ENCODE measurements around the gene CD200R1L. TPM values are rescaled to one million over a fixed set of nuclear protein-coding genes. Genes with fewer than 3 reads are reported as not detected.

CD200R1L gene
- total RNA-seq, 1 experiment from 2014 or later: not detected

DNA sequence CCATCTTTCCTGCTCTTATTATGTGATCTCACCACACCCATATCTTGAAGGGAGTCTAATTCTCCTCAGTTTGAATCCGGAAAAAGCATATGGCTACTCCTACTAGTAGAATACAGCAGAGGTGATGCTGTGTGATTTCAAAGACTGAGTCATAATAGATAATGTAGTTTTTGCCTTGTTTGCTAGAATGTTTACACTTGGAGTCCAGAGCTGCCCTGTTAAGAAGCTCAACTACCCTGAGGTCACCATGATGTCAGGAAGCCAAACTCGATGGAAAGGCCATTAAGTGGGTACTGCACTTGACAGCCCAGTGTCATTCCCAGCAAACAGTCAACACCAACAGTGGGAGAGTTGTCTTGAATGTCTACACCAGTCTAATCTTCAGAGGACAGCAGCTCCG, 56.9 kb downstream of the CD200R1L start:
- no peak for DNase-seq
- Histone ChIP-seq H3K4me3 (ENCODE audit: insufficient read depth, low read depth, low read length) (no peak overlapping the region), H3K27me3 (ENCODE audit: control insufficient read depth, insufficient read depth, low read length) (no peaks in the 10 kb centered on the region), H3K36me3 (replicated peaks; ENCODE audit: control insufficient read depth, insufficient read depth, low read length) (no peaks in the 10 kb centered on the region)

DNA sequence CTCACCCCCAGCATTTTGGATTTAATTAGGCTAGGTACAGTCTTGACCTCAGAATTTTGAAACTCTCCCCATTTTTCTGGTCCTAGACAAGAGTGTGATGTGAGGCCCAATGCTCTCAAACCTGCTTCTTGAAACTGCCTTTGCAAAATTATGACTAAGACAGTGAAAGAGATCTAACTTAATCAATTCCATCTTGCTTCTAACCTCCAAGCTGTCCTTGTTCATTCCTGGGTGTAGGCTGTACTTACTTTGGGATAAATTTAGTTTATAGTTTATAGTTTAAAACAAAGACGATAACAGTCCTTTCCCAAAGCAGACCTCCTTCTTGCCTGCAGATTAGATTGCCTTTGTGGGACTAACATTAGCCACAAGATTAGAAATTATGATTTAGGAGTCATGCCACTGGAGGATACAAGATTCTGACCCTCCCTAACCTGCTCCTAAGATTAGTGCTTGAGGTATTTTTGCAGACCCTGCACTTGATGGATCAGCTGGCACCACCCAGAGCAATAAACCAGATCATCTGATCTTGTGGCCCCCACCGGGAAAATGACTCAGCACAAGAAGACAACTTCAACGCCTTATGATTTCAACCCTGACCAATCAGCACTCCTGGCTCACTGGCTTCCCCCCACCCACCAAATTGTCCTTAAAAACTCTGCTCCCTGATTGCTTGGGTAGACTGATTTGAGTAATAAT, 59.6 kb downstream of the CD200R1L start:
- Histone ChIP-seq H3K36me3 (replicated peaks; ENCODE audit: control insufficient read depth, insufficient read depth, low read length) (no peaks in the 10 kb centered on the region), H3K27me3 (ENCODE audit: control insufficient read depth, insufficient read depth, low read length) (no peaks in the 10 kb centered on the region), H3K4me3 (ENCODE audit: insufficient read depth, low read depth, low read length) (no peak overlapping the region)
- no peak for DNase-seq

DNA sequence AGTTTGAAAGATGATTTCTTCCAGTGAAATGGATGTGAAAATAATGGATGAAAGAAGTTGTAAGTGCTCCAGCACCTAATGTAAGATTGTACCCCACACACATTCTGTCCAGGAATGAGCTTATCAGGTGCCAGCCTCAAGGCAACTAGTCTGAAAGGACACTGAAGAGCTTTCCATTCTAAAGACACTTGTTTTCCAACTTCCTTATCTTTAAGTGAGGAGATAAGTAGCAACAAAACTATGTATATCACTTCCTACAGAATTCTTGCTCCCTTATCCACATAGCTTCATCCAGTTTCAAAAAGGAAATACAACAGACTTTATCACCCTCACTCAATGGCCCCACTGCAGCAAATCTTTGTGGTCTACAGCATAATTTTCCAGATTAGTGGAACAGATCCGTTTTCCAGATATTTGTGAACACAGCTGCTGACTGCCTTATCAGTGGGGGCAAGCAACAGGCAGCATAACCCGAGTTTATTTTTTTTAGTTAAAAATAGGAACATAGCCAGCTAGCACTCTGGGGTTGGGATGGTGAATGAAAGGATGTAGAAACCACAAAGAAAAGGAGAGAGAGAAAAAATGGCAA, 60.6 kb downstream of the CD200R1L start:
- Histone ChIP-seq H3K36me3 (replicated peaks; ENCODE audit: control insufficient read depth, insufficient read depth, low read length) (no peaks in the 10 kb centered on the region), H3K4me3 (ENCODE audit: insufficient read depth, low read depth, low read length) (no peak overlapping the region), H3K27me3 (ENCODE audit: control insufficient read depth, insufficient read depth, low read length) (no peaks in the 10 kb centered on the region)
- no peak for DNase-seq

DNA sequence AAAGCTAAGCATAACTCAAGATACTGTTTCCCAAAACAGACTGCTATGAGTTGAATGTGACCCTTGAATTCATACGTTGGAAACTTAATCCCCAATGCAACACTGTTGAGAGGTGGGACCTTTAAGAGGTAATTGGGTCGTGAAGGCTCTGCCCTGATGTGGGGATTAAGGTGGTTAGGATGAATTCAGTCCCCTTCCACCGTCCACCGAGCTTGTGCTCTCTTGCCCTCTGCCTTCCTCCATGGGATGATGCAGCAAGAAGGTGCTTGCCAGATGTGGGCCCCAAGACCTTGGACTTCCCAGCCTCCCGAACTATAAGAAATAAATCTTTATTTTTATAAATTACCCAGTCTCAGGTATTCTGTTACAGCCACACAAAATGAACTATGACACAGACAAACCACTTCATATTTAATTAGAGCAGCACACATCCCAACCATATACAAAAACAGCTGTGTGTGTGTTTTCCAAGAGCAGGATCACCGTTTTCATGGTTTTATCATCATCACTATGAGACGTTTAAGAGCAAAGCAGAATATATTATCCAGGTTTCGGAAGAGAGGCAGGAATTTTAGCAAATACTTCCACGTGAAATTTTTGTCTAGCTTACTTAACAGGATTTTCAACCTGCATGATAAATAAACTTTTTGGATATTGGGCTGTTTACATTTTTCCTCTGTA, 61.2 kb downstream of the CD200R1L start:
- no peaks in the 10 kb centered on the region for H3K27me3 ChIP-seq (ENCODE audit: control insufficient read depth, insufficient read depth, low read length)
- no peaks in the 10 kb centered on the region for H3K36me3 ChIP-seq (replicated peaks; ENCODE audit: control insufficient read depth, insufficient read depth, low read length)
- DNase-seq: no peak
- H3K4me3 ChIP-seq (ENCODE audit: insufficient read depth, low read depth, low read length): no peak overlapping the region

DNA sequence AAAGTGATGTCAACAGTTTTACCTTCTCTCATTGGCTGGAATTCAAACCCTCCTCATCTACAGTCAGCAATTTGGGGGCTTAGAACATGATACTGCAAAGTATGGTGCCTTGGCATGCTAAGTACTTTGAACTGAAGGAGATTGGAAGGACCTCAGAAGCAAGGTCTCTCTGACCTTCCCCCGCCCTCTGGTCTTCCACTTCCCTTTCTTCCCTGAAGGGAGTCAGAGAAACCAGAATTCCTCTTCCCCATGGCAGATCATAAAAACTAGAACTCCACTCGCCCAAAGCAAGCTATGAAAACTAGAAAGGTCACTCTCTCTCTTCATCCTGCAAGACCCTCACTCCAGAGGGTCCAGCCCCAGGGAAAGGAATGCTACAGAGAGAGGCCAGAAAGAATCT, 64.2 kb downstream of the CD200R1L start:
- Histone ChIP-seq H3K4me3 (ENCODE audit: insufficient read depth, low read depth, low read length) (no peak overlapping the region), H3K36me3 (replicated peaks; ENCODE audit: control insufficient read depth, insufficient read depth, low read length) (no peaks in the 10 kb centered on the region), H3K27me3 (ENCODE audit: control insufficient read depth, insufficient read depth, low read length) (no peaks in the 10 kb centered on the region)
- DNase-seq: no peak

DNA sequence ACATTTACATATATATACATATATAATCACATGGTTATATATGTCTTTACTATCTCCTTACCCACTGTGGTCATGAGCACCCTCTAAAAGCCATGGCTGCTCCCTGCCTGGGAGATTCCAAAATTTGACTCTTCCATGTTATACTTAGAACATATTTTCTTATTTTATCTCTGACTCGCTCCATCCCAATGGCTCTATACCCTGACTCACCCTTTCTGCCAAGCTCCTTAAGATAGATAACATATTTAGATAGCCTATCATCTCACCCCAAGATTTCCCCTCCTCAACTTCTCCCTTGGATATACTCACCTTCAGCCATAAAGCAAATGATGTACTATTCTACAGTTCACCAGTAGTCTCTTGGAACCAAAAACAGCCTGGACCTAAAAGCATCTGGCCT, 65.1 kb downstream of the CD200R1L start:
- no peak for DNase-seq
- H3K4me3 ChIP-seq (ENCODE audit: insufficient read depth, low read depth, low read length): no peak overlapping the region
- H3K27me3 ChIP-seq (ENCODE audit: control insufficient read depth, insufficient read depth, low read length): no peaks in the 10 kb centered on the region
- no peaks in the 10 kb centered on the region for H3K36me3 ChIP-seq (replicated peaks; ENCODE audit: control insufficient read depth, insufficient read depth, low read length)

DNA sequence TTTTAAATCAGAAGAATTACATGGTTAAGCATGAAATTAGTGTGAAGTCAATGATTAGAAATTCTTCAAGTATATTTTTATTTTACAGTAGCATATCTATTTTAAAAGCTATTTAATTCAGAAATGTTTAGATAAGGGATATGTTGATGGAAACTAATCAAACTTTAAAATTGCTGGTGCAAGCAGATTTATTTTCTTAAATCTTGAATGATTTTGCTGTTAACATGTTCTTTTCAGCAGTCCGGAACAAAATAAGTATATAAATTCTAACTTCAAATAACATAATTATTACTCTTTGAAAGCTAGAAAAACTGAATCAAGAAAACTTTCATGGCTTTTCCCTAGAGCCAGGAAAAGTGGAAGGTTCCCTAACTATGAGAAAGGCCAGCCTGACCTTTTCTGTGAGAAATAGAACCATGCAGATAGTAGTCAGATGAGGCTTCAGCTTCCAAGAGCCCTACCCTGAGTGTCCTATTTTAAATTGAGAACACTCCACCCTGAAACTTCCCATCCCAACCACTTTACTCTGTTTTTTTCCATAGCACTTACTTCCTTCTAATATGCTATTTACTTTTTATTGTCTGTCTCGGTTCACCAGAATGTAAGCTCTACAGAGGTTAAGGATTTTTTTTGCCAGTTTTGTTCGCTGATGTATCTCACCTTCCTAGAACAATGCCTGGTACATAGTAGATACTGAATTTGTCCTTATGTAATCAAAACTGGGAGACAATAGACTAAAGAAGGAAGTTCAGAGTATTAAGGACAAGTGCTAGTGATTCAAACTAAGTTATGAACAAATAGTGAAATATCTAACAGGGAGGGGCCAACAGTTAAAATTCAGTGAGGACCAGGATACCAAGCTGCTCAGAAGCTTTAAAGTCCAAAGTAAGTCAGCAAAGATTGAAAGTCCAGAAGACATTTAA, 66.8 kb downstream of the CD200R1L start:
- no peak for DNase-seq
- Histone ChIP-seq H3K36me3 (replicated peaks; ENCODE audit: control insufficient read depth, insufficient read depth, low read length) (no peaks in the 10 kb centered on the region), H3K27me3 (ENCODE audit: control insufficient read depth, insufficient read depth, low read length) (no peaks in the 10 kb centered on the region), H3K4me3 (ENCODE audit: insufficient read depth, low read depth, low read length) (no peak overlapping the region)

DNA sequence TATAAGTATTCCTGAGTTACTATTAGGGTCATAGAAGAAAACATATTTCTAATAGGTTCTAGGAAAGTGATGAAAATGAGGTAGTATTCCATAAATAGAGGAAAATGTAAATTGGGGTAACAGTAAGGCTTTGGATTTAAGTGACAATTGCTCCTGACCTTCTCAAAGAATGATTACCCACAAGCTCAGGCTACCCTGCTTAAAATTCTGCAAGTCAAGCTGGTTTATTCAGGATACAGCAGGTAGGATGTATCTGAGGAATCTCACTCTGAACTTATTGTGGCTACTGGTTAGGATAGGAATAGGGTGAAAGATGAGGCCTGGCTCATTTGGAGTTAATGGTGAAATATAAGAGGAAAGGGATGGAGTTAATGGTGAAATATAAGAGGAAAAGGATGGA, 67.7 kb downstream of the CD200R1L start:
- Histone ChIP-seq H3K4me3 (ENCODE audit: insufficient read depth, low read depth, low read length) (no peak overlapping the region), H3K27me3 (ENCODE audit: control insufficient read depth, insufficient read depth, low read length) (no peaks in the 10 kb centered on the region), H3K36me3 (replicated peaks; ENCODE audit: control insufficient read depth, insufficient read depth, low read length) (no peaks in the 10 kb centered on the region)
- DNase-seq: no peak

DNA sequence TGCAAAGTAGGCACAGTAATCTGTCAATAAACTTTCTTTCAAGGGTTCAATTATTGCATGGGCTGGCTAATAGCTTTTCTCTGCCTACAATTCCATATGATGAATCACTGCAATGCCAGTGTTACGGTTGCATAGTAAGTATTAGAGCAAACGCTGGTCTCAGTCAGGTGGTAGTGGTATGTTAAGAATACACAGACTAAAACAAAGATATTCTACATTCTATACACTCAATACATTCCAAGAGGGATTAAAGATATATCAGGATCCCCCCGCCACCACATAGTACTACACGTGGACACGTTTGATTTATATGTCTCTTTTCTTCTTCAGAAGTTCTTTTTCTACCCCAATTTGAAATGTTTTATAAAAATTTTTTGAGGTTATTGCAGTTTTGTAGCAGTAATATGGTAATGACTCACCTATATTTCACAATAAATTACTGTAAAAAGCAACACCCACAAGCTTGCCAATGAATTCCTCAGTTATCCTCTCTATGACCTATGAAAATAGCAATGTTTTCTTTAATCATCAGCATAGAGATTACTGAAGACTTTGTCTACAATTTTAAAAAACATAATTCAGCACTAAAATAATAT, 68.2 kb downstream of the CD200R1L start:
- no peak for DNase-seq
- Histone ChIP-seq H3K27me3 (ENCODE audit: control insufficient read depth, insufficient read depth, low read length) (no peaks in the 10 kb centered on the region), H3K36me3 (replicated peaks; ENCODE audit: control insufficient read depth, insufficient read depth, low read length) (no peaks in the 10 kb centered on the region), H3K4me3 (ENCODE audit: insufficient read depth, low read depth, low read length) (no peak overlapping the region)

DNA sequence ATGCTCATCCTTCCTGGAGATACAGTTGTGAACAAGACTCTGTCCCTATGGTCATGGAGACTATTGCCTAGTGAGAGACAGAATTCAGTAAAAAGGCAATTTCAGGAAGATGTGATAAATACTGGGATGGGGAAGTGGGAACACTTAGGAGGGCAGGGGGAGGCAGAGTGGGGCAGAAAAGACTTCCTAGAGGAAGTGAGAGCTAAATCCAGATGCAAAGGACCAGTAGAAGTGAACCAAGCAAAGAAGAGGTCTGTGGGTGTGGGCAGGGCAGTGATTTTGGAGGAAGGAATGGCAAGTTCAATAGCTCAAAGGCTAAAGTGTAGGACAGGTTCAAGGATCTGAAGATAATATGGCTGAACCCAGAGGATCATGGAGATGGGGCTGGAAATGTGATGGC, 68.9 kb downstream of the CD200R1L start:
- Histone ChIP-seq H3K36me3 (replicated peaks; ENCODE audit: control insufficient read depth, insufficient read depth, low read length) (no peaks in the 10 kb centered on the region), H3K4me3 (ENCODE audit: insufficient read depth, low read depth, low read length) (no peak overlapping the region), H3K27me3 (ENCODE audit: control insufficient read depth, insufficient read depth, low read length) (no peaks in the 10 kb centered on the region)
- no peak for DNase-seq

DNA sequence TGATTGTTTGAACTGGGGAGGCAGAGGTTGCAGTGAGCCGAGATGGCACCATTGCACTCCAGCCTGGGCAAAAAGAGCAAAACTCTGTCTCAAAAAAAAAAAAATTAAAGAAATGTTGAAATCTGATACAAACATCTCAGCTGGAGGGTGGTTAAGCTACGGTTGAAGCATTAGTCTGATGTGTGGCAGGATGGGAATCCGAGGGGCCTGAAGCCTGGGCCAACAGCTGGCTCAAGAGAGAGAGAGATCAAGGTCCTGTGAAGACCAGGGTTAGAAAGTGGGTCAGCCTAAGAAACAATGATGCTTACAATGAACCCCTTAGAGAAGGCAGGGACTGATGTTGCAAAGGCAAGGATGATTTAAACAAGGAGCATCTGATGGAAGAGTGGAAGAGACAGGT, 69.8 kb downstream of the CD200R1L start:
- H3K27me3 ChIP-seq (ENCODE audit: control insufficient read depth, insufficient read depth, low read length): no peaks in the 10 kb centered on the region
- DNase-seq: no peak
- H3K4me3 ChIP-seq (ENCODE audit: insufficient read depth, low read depth, low read length): no peak overlapping the region
- no peaks in the 10 kb centered on the region for H3K36me3 ChIP-seq (replicated peaks; ENCODE audit: control insufficient read depth, insufficient read depth, low read length)

DNA sequence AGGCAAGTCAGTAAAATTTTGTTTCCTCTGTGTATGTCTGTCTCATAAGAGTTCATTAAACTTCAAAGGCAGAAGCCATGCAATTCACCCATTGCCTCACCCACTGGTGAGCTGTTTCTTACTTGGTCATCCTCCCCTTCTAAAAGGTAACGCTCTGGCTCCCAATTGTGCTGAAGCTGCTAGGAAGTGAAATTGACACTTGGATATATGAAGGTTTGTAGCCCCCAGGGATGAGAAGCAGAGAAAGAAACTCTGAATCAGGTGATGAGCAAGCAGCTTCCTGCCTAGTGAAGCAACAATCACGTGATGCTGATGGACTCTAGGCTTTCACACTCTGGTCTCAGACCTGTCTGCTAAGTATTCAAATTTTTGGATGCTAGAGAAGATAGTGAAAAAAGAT, 70.7 kb downstream of the CD200R1L start:
- no peak for DNase-seq
- Histone ChIP-seq H3K27me3 (ENCODE audit: control insufficient read depth, insufficient read depth, low read length) (no peaks in the 10 kb centered on the region), H3K36me3 (replicated peaks; ENCODE audit: control insufficient read depth, insufficient read depth, low read length) (no peaks in the 10 kb centered on the region), H3K4me3 (ENCODE audit: insufficient read depth, low read depth, low read length) (no peak overlapping the region)

DNA sequence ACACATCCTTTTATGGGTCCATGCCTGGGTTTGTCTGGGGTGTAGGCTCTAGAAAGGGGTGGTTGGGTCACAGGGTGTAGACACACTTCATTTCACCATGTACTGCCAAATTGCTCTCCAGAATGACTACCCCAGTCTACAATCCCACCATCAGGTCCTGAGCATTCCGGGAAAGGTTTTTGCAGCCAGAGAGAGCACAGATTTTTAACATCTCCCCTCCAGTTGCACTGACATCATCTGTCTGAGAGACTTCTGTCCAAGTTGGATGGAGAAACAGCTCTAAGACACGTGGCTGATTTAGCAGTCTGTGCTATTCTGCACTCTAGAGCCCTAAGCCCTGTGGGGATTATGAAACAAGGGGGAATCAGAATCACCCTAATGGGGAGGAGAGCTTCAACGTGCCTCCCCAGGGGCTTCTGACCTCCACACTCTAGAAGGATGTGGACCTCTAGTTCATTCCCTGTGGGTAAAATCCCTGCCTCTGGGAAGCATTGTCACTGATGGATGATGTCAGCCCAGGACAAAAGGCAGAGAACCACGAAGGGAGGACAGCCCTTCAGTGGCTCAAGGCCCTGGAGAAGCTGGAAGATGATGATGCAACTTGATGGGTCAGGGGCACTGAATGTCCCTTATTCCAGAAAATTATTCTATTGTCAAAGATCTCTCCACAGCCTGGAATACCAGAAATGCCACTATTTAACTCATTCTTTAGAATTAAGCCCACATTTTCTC, 71.5 kb downstream of the CD200R1L start:
- Histone ChIP-seq H3K4me3 (ENCODE audit: insufficient read depth, low read depth, low read length) (no peak overlapping the region), H3K36me3 (replicated peaks; ENCODE audit: control insufficient read depth, insufficient read depth, low read length) (no peaks in the 10 kb centered on the region), H3K27me3 (ENCODE audit: control insufficient read depth, insufficient read depth, low read length) (no peaks in the 10 kb centered on the region)
- DNase-seq: no peak

Data from H7 (cell line).